Activated CD4-positive, alpha-beta T cell treated with anti-CD3 and anti-CD28 coated beads for 1 hour (primary cell): Measurements from ENCODE around the gene RHO.

Experiments used
- DNase-seq: peaks from one replicate; pipeline ENCODE4 v3.0.0-alpha.2; 2020

The RHO gene

GRCh38 chr3:129548104-129548965, 19.9 kb downstream of the RHO start:
- no peak for DNase-seq

- no peak for DNase-seq
Measured at GRCh38 chr3:129549006-129549800, 20.8 kb downstream of the RHO start.

- no peak for DNase-seq
Measured at GRCh38 chr3:129549805-129550204, 21.4 kb downstream of the RHO start.

GRCh38 chr3:129552287-129553050, 24.0 kb downstream of the RHO start:
- DNase-seq, result no peak

- no peak for DNase-seq
Measured at GRCh38 chr3:129553171-129553570, 24.7 kb downstream of the RHO start.

GRCh38 chr3:129553719-129554118, 25.3 kb downstream of the RHO start:
- DNase-seq, result no peak

GRCh38 chr3:129554356-129555152, 26.1 kb downstream of the RHO start:
- DNase-seq, result no peak

GRCh38 chr3:129555153-129555550, 26.7 kb downstream of the RHO start:
- DNase-seq, result no peak

GRCh38 chr3:129555616-129556357, 27.3 kb downstream of the RHO start:
- DNase-seq, result no peak

GRCh38 chr3:129556358-129556695, 27.9 kb downstream of the RHO start:
- DNase-seq, result no peak

GRCh38 chr3:129556890-129557547, 28.6 kb downstream of the RHO start:
- no peak for DNase-seq

GRCh38 chr3:129557548-129557894, 29.1 kb downstream of the RHO start:
- no peak for DNase-seq

- no peak for DNase-seq
Measured at GRCh38 chr3:129558081-129558771, 29.8 kb downstream of the RHO start.

- no peak for DNase-seq
Measured at GRCh38 chr3:129558772-129559564, 30.5 kb downstream of the RHO start.

- DNase-seq, result no peak
Measured at GRCh38 chr3:129559565-129560079, 31.2 kb downstream of the RHO start.

GRCh38 chr3:129560269-129560787, 31.9 kb downstream of the RHO start:
- DNase-seq, result no peak

GRCh38 chr3:129560911-129561594, 32.6 kb downstream of the RHO start:
- DNase-seq, result no peak

GRCh38 chr3:129561619-129562248, 33.3 kb downstream of the RHO start:
- no peak for DNase-seq
